Endothelial cell of hepatic sinusoid (primary cell): ENCODE measurements around the gene ROBO1.

ENCODE experiments used
- in situ Hi-C: cut with HindIII; loops from 2 replicates; pipeline ENCODE4 v1.10.0; 2017; ENCODE audit warnings: low sequenced_read_pairs

Gene ROBO1

DNA sequence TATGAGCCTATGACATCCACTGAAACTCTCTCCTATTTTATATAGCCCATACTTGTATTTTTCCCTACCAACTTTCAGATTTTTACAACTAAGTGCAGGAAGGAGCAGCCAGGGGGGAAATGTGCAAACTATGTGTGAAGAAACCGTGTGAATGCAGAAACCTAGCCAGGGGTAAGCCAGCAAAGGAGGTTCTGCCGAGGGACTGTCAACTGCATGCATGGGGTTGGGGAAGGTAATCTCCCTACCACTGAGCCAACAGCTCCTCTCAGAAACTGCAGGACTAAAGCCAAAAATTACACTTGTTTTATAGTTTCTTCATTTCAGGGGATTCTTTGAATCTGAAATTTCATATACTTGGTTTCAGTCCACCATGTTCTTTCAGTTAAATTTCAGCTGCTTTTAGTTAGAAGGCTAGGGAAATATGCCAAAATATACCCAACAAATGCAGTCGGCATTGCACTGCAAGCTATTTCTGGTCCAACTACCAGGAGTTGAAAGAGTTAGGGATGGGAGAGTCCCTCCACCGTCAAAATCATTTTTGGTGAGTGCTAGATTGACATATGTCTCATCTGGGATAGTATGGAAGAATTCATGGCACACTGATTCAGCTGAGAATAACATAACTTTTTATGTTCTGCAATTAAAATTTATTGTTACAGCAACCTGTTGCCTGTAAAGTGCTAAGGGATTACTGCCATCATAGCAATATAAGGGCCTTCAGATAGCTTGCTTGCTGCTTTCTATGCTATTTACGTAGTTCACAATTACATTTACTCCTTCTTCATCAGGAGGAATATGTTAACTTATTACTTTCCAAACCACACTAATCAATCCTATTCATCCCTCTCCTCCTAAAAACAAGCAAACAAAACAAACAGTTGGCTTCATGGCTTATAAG is 904.2 kb downstream of the ROBO1 start:
- in situ Hi-C loops: no loop called here

DNA sequence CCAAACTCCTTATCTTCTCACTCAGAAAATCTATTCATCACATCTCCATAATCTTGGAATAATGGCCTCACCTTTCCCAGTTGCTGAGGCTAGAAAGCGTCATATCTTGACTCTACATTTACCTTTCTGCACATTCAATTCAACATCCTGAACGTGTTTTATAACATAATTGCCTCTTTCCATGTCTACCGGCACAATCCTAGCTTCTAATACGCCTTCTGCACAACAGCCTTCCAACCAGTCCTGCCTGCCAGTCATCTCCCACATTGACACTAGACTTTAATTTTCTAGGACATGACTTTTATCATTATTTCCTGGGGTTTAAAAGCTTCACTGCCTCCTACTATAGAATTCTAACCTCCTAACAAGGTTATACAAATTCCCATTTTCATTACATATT is 906.6 kb downstream of the ROBO1 start:
- in situ Hi-C loops: no loop called here

DNA sequence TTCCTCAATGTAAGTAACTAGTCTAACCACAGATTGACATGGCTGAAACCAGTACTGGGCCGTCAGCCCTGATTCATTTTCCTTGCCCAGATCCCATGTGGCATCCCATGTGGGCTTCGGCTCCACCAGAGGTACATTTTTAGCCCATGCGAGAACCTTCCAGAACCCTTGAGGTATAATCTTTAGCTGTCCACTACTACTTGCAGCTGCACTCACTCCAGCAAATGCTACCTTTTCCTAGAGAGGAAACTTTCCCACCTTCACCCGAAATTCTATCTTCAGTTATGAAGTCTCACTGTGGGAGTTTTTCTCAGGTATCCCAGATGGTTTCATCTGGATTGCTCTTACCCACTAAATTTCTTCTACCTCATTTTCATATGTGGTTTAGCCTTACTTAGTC is 907.2 kb downstream of the ROBO1 start:
- in situ Hi-C loops: no loop called here

DNA sequence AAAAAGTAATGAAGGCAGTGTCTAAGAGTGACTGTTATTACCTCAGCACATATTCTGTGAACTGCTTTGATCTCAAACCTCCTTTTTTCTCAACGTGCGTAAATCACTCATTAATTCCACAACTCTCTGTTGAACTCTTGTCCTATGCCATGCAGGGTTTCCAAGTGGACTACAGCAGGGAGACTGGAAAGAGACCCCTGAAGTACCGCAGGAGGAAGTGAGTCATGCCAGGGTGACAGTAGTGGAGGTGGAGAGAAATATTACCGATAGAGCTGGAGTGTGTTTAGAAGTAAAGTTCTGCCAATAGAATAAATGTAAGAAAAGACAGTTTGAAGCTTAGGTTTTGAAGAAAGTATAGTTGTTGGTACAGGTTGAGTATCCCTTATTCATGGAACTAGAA is 908.9 kb downstream of the ROBO1 start:
- in situ Hi-C loops: no loop called here

DNA sequence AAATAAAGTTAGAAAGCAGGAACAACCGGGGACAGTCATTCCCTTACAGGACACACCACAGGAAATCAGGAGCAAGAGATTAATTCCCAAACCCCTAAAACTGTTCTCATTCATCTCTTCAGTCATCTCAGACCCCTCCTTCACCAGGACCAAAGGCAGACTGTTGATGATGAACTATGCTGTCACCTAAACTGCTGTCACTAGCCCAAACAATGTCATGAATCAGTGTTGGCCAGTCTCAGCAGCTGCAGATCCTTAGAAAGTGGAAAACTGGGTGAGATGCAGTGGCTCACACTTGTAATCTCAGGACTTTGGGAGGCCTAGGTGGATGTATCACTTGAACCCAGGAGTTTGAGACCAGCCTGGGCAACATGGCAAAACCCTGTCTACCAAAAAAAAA is 909.6 kb downstream of the ROBO1 start:
- in situ Hi-C loops: no loop called here

DNA sequence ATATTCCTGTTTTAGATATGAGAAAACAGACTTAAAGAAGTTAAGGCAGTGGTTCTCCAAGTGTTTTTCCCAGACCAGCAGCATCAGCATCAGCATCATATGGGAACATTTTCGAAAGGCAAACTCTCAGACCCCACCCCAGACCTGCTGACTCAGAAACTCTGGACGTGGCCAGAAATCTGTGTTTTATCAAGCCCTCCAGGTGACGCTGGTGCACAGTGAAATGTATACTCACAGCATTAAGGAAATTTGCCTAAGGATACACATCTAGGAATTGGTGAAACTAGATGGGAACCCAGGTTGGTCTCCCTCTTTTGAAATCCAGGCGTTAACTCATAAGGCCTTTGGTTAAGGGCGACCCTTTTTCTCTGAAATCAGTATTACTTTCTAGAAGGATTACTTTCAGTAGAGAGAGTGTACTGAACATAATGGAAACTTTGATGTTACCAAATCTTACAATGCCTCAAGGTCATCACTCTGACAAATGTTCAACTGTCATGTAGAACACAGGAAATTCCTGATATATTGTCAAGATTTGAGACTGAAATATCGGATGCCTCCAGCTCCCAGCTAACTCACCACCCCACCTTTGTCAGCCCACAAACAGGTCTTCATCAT is 910.2 kb downstream of the ROBO1 start:
- in situ Hi-C loops: no loop called here

DNA sequence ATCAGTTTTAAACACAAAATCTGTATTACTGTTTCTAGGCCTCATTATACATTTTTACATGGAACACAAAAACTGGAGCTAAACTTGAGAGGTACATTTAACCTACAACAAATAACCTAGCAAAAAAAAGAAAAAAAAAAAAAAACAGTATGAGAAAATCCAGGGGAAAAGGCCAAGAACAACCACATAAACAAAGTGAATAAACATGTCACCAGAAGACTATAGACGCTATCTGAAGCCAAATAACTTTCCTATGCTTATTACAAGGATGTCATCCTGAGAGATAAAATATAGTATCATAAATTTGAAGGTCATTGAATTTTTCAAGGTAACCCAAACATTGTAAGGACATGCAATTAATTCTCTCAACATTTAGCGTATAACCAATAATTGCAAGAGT is 911.6 kb downstream of the ROBO1 start:
- in situ Hi-C loops: no loop called here

DNA sequence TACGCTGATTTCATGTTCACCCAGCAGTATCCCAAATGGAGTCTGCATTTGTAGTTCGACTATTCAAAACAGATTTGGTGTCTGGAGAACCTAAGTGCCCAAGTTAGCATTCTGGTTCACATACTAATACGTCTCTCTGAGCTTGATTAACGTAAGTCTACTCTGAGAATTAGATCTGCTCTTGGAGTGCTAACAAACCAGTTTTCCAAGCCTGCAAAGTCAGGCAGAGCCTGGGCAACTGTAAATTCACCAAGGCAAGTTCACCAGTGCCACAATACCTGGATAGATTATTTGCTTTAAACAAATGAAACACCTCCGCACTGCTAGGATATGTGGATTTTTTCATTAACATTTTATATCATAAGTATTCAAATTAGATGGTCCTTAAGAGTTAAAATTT is 912.6 kb downstream of the ROBO1 start:
- in situ Hi-C loops: no loop called here

DNA sequence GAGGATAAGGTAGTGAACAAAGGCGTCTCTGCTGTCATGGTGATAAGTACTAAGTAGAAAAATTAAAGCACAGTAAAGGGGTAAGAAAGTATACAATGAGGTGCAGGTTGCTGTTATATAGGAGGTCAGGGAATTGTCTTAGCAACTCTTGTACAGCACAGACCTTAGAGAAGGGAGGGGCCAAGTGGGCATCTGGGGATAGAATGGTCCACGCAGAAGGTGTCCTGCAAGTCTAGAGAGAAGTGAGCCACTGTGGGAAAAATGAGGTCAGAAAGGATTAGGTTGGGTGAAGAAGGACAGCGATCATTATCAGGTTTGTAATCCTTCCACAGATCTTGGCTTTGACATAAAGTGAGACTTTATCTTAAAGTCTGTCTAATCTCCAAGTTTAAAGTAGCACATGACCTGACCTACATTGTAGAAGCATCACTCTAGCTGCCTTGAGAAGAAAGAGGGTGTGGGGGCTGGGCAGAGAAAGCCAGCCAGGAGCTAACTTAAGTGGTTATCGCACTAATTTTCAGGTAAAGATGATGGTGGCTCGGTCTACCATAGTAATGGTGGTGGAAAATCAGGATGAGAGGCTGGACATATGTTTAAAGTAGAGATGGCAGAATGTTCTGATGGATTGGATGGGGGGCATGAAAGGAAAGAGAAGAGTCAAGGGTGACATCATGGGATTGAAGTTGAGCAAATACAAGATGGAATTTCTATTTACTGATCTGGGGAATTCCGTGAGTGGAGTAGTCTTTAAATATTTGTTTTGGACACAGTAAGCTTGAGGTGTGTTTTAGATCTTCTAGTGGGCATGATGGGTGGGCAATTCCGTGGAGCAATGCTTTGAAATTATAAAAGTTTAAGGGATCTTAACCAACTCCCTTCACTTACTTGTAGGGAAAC is 919.2 kb downstream of the ROBO1 start:
- in situ Hi-C loops: no loop called here

DNA sequence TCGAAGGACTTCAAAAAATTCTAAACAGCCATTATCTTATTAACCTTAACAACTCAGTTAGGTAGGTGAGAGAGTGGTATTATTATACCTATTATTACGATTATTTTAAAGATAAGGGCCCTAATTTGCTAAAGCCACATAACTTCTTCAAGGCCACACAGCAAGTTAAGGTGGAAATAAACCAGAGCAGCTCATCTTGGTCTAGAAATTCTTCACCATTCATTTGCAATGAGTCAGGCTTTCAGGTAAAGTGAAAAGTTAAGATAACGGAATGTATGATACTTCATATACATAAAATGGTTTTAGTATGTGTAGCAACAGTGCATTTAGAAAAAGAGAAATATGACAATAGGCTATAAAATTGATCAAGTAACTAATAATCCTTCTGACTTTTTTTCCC is 920.2 kb downstream of the ROBO1 start:
- in situ Hi-C loops: no loop called here

DNA sequence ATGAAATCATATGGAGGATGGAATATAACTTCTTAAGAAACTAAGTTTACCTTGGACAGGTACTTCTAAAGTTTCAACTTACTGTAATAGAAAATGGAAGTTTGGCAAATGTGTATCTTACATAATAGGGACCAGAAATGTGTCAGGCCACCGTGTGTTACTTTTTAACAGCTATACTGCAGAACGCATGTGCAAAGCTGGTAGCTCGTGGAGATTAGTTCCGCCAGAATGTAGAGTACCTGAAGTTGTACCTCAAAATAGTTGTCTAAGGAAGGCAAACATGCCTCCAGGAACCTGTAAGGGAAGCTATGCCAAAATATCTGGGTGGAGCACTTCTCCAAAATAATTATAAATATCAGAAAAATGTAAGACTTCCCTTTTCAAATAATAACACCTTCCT is 920.6 kb downstream of the ROBO1 start:
- in situ Hi-C loops: no loop called here

DNA sequence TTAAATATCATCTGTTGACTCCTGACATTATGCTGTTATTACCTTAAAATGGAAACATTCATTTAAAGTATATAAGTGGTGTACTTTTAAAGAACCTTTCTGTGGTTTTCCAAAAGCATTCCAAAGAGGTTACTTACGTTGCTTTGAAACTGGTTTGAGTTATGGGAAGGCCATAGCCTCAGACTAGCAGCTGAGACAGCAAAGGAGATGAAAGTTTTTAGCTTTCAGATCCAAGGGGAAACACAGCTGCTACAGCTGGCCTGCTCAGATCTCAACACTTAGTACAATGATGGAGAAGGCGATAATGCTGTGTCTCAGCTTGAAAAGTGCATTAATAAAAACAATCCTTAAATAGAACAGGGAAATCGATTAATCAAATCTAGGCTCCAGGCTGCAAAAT is 921.1 kb downstream of the ROBO1 start:
- in situ Hi-C loops: no loop called here

DNA sequence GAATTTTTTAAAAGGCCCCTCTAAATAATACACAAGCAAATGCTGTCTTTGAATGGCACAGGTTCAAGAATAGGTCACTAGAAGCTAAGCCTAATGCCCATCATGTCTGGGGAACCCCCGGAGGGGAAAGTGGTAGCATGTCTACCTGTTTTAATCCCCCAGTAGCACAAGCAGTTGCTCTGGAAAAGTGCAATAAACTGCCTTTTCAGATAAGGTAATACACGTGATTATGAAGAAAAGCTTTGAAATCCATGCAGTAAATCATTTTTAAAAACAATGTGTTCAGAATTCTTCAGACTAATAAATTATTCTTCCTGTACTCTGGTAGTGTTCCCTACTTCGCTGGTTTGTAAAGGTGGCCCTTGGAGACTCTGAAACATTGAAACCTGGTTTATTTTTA is 922.2 kb downstream of the ROBO1 start:
- in situ Hi-C loops: no loop called here

DNA sequence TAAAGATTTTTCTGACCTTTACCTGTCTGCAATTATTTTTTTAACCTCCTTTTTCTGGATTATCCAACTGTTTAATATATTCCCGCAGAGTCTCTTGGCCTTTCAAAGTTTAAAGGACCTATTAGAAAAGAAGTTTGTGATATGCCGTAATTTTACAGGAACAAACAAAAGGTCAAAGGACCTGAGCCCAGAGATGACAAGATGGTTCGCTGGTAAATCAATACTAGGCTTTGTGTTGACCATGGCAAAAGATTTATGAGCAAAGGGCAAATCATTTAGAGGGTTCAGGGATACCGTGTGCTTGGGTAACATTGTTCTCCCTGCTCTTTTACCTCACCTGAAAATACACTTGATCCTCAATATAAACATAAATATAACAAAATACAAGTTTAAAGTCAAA is 923.5 kb downstream of the ROBO1 start:
- in situ Hi-C loops: no loop called here

DNA sequence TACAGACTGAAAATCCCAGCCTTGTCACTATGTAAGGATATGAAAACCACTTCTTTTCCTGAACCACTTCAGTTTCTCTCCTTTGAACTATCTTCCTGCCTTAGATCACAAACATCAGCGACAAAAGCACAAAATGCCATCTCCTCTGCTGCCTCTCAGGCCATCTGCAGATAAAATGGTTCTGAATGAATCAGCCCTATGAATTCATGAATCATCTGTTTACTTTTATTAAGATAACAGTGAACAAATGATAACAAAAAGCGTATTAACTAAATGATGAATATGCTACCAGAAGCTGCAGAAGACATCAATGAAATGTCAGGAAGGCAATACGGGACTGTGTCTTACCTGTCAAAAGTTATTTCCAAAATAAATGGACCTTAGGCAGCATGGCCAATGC is 928.1 kb downstream of the ROBO1 start:
- in situ Hi-C loops: no loop called here

DNA sequence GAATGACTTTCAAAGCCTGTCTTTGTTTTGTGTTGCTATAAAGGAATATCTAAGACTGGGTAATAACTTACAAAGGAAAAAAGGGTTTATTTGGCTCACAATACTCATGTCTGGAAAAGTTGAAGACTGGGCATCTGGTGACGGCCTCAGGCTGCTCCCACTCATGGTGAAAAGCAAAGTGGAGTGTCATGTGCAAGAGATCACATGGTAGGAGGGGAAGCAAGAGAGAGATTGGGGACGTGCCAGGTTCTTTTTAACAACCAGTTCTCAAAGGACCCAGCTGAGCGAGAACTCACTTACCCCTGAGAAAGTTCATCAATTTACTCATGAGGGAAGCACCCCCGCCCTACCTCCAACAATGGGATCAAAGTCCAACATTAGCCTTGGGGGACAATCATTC is 929.4 kb downstream of the ROBO1 start:
- in situ Hi-C loops: no loop called here

DNA sequence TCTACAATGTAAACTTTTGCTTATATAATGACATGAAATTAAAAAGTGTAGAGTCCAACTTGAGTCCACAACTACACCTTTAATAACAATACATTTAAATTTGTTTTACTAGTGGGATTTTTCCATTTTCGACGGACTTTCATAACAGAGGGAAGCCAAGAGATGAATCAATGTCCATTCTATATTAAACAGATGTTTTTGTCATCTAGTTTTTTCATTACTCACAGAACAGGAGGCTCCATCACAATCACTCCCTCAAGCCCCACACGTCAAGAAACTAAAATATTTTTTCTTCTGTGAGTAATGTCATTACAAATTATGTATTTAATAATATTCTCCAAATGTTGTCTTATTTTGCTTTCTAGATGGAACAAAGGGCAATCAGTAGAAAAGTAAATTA is 932.9 kb downstream of the ROBO1 start:
- in situ Hi-C loops: no loop called here

DNA sequence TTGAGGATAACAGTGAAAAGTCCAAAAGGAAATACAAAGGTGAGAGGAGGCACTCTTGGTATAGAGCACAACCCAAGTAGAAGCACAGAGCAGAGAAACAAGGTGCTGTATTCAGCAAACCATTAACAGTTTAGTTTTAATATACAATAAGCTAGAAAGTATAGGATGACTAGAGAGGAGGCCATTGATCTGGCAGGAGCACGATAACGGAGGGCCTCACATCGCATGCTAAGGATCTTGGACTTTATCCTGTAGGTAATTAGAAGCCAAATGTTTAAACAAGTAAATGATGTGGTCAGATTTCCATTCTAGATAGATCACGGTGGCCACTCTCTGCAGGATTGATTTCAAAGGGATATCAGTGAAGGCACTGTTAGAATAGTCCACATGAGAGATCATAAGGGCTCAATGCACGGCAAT is 935.0 kb downstream of the ROBO1 start:
- in situ Hi-C loops: no loop called here

DNA sequence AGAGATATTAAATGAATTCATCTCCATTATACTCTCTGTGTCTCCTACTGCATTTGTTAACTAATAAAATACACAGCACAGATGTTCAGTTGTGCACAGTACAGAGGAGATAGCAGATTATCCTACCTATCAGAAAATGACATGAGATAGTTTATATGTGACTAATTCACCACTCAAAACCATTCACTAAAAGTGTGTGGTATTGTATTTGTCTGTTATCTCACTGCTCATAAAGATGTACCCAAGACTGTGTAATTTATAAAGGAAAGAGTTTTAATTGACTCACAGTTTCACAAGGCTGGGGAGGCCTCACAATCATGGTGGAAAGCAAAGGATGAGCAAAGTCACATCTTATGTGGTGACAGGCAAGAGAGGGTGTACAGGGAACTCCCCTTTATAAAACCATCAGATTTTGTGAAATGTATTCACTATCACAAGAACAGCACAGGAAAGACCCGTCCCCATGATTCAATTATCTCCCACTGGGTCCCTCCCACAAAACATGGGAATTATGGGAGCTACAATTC is 936.3 kb downstream of the ROBO1 start:
- in situ Hi-C loops: no loop called here

DNA sequence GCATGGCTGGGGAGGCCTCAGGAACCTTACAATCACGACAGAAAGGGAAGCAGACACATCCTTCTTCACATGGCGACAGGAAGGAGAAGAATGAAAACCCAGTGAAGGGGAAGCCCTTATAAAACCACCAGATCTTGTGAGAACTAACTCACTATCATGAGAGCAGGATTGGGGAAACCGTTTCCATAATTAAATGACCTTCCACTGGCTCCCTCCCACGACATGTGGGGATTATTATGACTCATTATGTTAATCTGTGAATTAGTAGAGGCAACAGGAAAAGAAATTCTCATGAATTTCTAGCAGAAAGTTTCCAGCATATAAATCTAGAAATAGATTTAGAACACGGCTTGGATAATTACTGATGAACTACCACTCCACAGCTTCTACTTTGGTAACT is 937.3 kb downstream of the ROBO1 start:
- in situ Hi-C loops: no loop called here

DNA sequence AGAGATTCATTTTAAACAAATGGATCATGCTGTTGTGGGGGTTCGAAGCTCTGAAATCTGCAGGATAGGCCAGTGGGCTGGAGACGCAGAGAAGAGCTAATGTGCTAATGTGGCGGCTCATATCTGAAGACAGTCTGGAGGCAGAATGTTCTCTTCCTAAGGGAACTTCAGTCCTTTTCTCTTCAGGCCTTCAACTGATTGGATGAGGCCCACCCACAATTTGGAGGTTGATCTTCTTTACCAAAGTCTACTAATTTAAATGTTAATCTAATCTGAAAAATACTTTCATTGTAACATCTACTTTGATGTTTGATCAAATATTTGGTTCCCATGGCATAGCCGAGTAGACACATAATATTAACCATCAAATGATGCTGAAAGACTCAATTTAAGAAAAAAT is 940.2 kb downstream of the ROBO1 start:
- in situ Hi-C loops: no loop called here
